ENCODE measurements around the gene TXNRD2. TPM values are rescaled to one million over a fixed set of nuclear protein-coding genes. Genes with fewer than 3 reads are reported as not detected.

TXNRD2 gene
- total and polyA plus RNA-seq, 2 experiments from 2014 or later: 11.2 to 12.4 TPM

DNA sequence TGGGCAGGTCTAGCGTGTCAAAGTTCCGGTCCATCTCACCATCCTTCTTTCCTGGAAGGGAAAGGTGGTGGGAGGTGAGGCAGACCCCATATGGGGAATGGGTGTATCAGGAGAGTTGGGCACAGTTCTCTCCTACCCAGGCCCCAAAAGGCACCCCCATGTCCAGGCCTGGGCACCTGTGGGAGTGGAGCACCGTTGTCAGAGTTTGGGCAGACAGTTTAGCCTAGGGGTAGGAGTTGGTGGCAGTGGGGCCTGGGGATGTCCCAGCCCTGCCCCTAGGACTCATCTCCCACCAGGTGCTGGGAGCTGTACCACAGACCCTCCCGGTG is 34.1 kb upstream of the TXNRD2 start (continued):
- TF ChIP-seq, protein P1, sequence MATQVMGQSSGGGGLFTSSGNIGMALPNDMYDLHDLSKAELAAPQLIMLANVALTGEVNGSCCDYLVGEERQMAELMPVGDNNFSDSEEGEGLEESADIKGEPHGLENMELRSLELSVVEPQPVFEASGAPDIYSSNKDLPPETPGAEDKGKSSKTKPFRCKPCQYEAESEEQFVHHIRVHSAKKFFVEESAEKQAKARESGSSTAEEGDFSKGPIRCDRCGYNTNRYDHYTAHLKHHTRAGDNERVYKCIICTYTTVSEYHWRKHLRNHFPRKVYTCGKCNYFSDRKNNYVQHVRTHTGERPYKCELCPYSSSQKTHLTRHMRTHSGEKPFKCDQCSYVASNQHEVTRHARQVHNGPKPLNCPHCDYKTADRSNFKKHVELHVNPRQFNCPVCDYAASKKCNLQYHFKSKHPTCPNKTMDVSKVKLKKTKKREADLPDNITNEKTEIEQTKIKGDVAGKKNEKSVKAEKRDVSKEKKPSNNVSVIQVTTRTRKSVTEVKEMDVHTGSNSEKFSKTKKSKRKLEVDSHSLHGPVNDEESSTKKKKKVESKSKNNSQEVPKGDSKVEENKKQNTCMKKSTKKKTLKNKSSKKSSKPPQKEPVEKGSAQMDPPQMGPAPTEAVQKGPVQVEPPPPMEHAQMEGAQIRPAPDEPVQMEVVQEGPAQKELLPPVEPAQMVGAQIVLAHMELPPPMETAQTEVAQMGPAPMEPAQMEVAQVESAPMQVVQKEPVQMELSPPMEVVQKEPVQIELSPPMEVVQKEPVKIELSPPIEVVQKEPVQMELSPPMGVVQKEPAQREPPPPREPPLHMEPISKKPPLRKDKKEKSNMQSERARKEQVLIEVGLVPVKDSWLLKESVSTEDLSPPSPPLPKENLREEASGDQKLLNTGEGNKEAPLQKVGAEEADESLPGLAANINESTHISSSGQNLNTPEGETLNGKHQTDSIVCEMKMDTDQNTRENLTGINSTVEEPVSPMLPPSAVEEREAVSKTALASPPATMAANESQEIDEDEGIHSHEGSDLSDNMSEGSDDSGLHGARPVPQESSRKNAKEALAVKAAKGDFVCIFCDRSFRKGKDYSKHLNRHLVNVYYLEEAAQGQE (IDR thresholded peaks at IDR 0.05; ENCODE audit: unreplicated experiment): no peak
- TF ChIP-seq CREB1 (CRISPR knock-in tag; IDR thresholded peaks at IDR 0.05; ENCODE audit: low read depth) (no peak), EZH2 (IDR thresholded peaks at IDR 0.05; ENCODE audit: low read depth, unreplicated experiment) (no peak), ZNF114 (CRISPR knock-in tag; IDR thresholded peaks at IDR 0.05) (no peak)
- TF ChIP-seq, protein P2, sequence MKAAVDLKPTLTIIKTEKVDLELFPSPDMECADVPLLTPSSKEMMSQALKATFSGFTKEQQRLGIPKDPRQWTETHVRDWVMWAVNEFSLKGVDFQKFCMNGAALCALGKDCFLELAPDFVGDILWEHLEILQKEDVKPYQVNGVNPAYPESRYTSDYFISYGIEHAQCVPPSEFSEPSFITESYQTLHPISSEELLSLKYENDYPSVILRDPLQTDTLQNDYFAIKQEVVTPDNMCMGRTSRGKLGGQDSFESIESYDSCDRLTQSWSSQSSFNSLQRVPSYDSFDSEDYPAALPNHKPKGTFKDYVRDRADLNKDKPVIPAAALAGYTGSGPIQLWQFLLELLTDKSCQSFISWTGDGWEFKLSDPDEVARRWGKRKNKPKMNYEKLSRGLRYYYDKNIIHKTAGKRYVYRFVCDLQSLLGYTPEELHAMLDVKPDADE (IDR thresholded peaks at IDR 0.05): no peak

- H3K27ac Mint-ChIP-seq: peak overlapping the region; percentile 90
- peaks cover 10% of the 10 kb centered on the region for H3K4me1 ChIP-seq (ENCODE audit: insufficient read depth)
- H3K9me2 ChIP-seq (ENCODE audit: insufficient read depth): no peaks in the 10 kb centered on the region
- peak; percentile 32 for DNase-seq (ENCODE audit: low spot score)
- H3K27me3 Mint-ChIP-seq (ENCODE audit: insufficient read depth, low read depth, poor library complexity): peaks cover 3% of the 10 kb centered on the region
- H3K9me3 Mint-ChIP-seq: no peaks in the 10 kb centered on the region
- H3K27me3 ChIP-seq (ENCODE audit: insufficient read depth): no peaks in the 10 kb centered on the region
- peak overlapping the region; percentile 33; the same call in 1 of the 2 replicates for H3K4me2 ChIP-seq
- H3K79me2 ChIP-seq (replicated peaks; ENCODE audit: insufficient read depth): no peaks in the 10 kb centered on the region
- H3K27ac ChIP-seq (ENCODE audit: low read depth): peak overlapping the region; percentile 69; the same call in 1 of the 2 replicates
- H2AFZ ChIP-seq: no peak overlapping the region
- H3K36me3 Mint-ChIP-seq (ENCODE audit: low read depth): peaks cover 25% of the 10 kb centered on the region
- H3K4me1 Mint-ChIP-seq: peaks cover 17% of the 10 kb centered on the region
- H3F3A ChIP-seq (replicated peaks; ENCODE audit: low read depth): 0 out of 2 replicates have a peak, but pooled peaks cover 3% of the 10 kb centered on the region
- H3K4me3 ChIP-seq: no peak overlapping the region
- ATAC-seq: peak; percentile 12
- peak overlapping the region; percentile 28; the same call in 2 of the 3 replicates for H3K4me3 Mint-ChIP-seq
- H4K20me1 ChIP-seq (replicated peaks; ENCODE audit: insufficient read depth): no peaks in the 10 kb centered on the region; the same call in 1 of the 2 replicates
- H3K36me3 ChIP-seq (ENCODE audit: insufficient read depth): 0 out of 2 replicates have a peak, but pooled peaks cover 4% of the 10 kb centered on the region
- TF ChIP-seq POLR2AphosphoS5 (IDR thresholded peaks at IDR 0.05; ENCODE audit: low read depth): no peak
- TF ChIP-seq, protein P1 (IDR thresholded peaks at IDR 0.05; ENCODE audit: unreplicated experiment): no peak
- TF ChIP-seq STAT1 (IDR thresholded peaks at IDR 0.05; ENCODE audit: unreplicated experiment): no peak
- no peak for TF ChIP-seq NANOG (IDR thresholded peaks at IDR 0.05; ENCODE audit: borderline replicate concordance)
- no peak for TF ChIP-seq ZNF331 (CRISPR knock-in tag; IDR thresholded peaks at IDR 0.05; ENCODE audit: low read depth)
- TF ChIP-seq, protein P3, sequence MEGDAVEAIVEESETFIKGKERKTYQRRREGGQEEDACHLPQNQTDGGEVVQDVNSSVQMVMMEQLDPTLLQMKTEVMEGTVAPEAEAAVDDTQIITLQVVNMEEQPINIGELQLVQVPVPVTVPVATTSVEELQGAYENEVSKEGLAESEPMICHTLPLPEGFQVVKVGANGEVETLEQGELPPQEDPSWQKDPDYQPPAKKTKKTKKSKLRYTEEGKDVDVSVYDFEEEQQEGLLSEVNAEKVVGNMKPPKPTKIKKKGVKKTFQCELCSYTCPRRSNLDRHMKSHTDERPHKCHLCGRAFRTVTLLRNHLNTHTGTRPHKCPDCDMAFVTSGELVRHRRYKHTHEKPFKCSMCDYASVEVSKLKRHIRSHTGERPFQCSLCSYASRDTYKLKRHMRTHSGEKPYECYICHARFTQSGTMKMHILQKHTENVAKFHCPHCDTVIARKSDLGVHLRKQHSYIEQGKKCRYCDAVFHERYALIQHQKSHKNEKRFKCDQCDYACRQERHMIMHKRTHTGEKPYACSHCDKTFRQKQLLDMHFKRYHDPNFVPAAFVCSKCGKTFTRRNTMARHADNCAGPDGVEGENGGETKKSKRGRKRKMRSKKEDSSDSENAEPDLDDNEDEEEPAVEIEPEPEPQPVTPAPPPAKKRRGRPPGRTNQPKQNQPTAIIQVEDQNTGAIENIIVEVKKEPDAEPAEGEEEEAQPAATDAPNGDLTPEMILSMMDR (conservative IDR thresholded peaks at IDR 0.05; ENCODE audit: low read depth in 2 of 2): no peak
- no peak for TF ChIP-seq JUNB (IDR thresholded peaks at IDR 0.05; ENCODE audit: unreplicated experiment)
These were observed 33.5 kb upstream of the TXNRD2 start for GRCh38 chr22:19974935-19975706.
